Suppressor macrophage (primary cell): ENCODE data around the gene NIBAN1.
"Not testable (repeated sequence)": the region's sequence is repeated elsewhere in the genome, so short reads cannot be mapped to it uniquely, and the experiment has no call there.

Experiments
- DNase-seq, 4 experiments: peaks; one replicate each; pipeline ENCODE4 v3.0.0-alpha.2; 2020 to 2022
- total RNA-seq, 17 experiments: gene quantifications; one replicate each; lab custom pipeline; 2026; ENCODE audit warnings: mixed read lengths in 6 of 17, inconsistent platforms in 3 of 17; lab: John Stamatoyannopoulos, UW

The NIBAN1 gene, protein sequence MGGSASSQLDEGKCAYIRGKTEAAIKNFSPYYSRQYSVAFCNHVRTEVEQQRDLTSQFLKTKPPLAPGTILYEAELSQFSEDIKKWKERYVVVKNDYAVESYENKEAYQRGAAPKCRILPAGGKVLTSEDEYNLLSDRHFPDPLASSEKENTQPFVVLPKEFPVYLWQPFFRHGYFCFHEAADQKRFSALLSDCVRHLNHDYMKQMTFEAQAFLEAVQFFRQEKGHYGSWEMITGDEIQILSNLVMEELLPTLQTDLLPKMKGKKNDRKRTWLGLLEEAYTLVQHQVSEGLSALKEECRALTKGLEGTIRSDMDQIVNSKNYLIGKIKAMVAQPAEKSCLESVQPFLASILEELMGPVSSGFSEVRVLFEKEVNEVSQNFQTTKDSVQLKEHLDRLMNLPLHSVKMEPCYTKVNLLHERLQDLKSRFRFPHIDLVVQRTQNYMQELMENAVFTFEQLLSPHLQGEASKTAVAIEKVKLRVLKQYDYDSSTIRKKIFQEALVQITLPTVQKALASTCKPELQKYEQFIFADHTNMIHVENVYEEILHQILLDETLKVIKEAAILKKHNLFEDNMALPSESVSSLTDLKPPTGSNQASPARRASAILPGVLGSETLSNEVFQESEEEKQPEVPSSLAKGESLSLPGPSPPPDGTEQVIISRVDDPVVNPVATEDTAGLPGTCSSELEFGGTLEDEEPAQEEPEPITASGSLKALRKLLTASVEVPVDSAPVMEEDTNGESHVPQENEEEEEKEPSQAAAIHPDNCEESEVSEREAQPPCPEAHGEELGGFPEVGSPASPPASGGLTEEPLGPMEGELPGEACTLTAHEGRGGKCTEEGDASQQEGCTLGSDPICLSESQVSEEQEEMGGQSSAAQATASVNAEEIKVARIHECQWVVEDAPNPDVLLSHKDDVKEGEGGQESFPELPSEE
- total RNA-seq: 58.7 to 668 (median 117) reads per million in 17 experiments

DNA sequence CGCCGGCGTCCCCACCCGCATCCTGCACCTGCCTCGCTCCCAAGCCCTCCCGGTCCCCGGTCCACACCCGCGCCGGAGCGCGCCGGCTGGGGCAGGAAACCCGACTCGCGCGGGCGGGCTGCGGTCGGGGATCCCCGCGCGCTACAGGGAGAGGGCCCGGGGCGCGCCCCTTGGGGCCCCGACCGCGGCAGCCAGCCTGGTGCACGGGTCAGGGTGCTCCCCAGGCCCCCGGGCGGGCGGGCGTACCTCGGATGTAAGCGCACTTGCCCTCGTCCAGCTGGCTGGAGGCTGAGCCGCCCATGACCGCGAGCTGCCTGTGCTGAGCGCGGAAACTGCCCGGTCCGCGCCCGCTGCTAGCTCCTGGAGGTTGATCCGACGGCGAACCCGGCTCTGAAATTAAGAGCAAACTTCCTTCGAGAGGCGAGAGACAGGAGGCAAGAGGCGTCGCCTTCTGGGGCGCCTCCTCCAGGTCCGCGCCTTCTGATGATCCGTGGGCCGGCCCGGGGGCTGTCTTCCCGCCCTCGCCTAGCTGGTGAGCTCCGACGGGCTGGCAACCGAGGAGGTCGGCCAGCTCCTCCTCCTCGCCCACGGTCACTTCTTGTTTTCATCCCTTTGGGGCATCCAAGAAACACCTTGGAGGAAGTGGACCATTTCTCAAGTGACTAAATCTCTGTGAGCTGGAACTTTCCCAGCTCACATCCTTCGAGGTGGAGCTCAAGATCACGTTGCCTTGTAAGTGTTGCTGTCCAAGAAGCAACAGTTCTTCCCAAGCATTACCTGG, at the start of gene NIBAN1:
Gene NIBAN1 (minus strand): TSS at position 453 of the 781 bp plus-strand sequence. CDS start 152 bp downstream, at position 301.
- DNase-seq: peak; percentile 50 to 82 (median 76)

DNA sequence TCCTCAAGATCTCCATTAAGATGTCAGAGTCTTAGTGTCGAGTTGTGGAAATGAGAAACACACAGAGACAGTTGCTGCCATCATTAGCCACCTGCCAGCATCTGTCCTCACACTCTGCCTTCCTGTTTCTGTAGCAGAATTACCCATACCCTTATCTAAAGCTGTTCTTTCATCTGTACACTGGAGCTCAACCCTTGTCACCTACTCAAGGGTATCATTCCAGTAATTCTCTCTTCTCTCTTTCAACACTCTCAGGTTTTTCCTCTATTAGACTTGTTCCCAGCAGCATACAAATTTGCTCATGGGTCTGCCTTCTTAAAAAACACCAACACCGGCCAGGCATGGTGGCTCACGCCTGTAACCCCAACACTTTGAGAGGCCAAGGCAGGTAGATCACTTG, 43.7 kb upstream of the NIBAN1 start:
- no peak for DNase-seq

DNA sequence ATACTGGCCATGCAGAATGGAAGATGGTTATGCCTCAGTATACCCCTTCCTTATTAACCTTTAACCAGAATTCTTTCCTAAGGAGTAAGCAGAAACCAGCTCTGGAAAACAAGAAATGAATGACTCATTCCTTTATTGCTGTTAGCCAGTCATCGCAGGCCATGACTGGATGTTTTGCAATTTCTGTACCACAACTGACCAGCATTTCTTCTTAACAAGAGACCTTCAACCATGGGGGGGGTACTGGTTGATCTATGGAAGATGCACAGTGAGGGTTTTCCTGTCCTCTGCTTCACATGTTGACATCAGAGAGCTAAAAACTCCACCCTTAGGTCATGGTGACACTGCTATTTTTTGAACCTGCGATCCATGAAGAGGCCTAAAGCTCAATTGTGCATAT, 43.0 kb upstream of the NIBAN1 start:
- peak; percentile 65 to 84 (median 72) for DNase-seq

DNA sequence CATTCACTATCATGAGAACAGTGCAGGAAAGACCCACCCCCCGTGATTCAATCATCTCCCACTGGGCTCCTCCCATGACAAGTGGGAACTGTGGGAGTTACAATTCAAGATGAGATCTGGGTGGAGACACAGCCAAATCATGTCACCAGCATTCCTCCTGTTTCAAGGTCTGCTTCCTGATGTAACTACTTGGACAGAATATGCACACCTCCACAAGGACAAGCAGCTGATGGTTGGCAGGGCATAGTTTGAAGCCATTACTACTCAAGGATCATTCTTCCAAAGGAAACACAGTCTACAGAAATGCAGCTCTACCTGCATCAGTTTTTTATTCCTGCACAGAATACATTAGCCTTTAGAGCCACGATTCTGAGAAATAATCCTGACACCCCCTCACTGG, 42.6 kb upstream of the NIBAN1 start:
- peak; percentile 28 to 44 (median 34) for DNase-seq

DNA sequence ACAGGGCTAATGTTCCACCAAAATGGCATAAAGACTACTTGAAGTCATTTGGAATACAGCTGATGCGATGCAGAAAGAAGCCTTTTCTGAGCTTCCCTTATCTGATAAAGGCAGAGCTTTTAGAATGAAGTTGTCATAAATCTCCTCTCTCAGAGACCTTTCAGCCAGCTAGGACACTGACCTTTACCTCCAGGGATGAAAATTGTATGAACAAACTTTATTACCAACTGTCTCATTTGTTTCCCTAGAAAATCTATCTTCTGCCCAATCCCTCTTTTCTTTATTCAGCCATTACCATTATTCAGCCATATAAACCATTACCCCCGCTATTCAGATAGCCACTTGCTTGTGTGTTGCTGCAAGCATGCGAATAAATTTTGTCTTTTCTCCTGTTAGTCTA, 41.3 kb upstream of the NIBAN1 start:
- peak in 1 of 4 experiments; percentile 6 for DNase-seq

DNA sequence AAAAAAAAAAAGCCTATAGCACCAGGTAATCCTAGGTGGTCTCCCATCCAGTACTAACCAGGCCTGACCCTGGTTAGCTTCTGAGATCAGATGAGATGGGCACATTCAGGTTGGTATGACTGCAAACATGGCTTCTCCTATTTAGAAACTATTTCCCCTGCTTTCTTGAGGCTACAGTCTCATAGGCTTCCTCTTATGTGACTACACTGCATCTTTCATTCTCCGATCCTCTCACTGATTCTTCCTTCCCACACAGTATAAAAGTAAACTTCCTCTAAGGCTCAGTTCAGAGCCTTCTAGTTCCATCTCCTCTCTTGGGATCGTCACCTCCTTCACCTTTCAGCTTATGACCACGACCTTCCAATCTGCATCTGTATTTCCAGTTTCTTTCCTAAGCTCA, 40.6 kb upstream of the NIBAN1 start:
- peak; percentile 17 to 62 (median 40) for DNase-seq

DNA sequence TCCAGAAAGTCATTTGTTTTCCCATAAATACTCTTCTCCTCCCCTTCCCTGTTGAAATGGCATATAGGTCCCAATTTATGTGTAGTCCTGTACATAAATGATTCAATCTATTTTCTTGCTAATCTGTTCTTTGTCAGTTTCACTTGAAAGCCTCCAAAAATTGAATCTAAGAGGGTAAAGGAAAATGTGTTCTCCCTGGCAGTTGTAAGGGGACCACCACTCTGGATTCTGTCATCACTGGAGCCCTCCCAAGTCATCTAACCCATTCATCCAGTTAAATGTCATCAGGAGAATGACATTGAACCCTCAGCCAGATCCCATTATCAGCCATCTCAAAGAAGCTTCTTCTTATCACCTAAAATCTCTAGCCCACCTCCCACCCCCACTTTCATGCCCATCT, 36.1 kb upstream of the NIBAN1 start:
- DNase-seq: no peak

DNA sequence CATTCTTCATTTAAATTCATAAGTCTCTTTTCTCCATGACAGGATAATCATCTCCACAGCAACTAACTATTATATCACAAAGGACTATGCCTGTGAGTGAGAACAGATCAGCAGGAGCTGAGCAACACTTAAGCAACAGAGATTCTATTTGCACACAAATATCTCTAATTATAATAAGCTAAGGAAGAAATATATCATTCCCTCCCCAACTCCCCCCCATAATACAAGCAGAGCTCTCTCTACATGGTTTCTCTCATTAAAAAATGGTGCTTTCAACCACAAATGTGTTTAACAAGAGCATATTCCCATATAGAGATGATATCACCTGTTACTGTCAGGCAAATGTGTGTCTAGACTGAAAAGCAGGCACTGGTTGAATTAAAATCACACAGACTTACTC, 34.5 kb upstream of the NIBAN1 start:
- no peak for DNase-seq

DNA sequence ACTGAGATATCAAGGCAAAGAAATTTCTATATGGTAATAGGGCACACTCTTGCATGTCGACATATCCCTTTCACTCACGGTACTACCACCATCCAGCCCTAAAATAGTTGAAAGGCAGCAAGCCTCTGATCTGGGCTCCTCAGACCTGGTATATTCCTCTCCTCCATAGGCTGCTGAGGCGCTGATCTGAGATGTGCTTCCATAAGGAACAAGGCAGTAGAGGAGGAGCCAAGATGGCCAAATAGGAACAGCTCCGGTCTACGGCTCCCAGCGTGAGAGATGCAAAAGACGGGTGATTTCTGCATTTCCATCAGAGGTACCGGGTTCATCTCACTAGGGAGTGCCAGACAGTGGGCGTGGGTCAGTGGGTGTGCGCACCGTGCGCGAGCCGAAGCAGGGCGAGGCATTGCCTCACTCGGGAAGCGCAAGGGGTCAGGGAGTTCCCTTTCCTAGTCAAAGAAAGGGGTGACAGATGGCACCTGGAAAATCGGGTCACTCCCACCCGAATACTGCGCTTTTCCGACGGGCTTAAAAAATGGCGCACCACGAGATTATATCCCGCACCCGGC, 27.1 kb upstream of the NIBAN1 start:
- not testable (repeated sequence) for DNase-seq

DNA sequence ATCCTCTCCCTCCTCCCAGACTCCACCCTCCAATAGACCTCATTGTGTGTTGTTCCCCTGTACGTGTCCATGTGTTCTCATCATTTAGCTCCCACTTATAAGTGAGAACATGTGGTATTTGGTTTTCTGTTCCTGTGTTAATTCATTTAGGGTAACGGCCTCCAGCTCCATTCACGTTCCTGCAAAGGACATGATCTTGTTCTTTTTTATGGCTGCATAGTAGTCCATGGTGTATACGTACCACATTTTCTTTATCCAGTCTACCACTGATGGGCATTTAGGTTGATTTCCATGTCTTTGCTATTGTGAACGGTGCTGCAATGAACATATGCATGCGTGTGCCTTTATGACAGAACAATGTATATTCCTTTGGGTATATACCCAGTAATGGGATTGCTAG, 25.7 kb upstream of the NIBAN1 start:
- not testable (repeated sequence) for DNase-seq

DNA sequence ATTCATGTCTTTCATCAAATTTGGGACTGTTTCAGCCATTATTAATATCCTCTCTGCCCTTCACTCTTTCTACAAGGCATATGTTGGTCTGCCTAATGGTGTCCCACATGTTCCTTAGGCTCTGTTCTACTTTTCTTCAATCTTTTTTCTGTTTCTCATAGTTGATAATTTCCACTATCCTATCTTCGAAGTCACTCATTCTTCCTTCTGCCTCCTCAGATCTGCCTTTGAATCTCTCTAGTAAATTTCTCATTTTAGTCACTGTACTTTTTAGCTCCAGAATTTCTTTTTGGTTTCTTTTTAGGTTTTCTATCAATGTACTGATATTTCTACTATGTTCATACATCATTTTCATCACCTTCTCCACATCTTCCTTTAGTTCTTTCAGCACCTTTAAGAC, 20.0 kb upstream of the NIBAN1 start:
- no peak for DNase-seq

DNA sequence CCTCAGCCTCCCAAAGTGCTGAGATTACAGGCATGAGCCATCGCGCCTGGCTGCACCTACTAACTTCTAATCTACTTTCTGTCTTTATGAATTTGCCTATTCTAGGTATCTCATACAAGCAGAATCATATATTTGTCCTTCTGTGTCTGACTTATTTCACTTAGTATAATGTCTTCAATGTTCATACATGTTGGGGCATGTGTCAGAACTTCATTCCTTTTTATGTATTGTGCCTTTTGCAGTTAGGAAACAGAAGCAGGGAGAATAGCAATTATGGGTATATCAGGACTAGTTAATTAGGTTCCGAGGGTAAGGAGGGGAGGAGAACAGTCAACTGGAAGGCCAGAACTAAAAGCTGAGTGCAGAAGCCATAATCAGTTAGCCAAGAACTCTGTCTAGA, 18.0 kb upstream of the NIBAN1 start:
- DNase-seq: no peak

DNA sequence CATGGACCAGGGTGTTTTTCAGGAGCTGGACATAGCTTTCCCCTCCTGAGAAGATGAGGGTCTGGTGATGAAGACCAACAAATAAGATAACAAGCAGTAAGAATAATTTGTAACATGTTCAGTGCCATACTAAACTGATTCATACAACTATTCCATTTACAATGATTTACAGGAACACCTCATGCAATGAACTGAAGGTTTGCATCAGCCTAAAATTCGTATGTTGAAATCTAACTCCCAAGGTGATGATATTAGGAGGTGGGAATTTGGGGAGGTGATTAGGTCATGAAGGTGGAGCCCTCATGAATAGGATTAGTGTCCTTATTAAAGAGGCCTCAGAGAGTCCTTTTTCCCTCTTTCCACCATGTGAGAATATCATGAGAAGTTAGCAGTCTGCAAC, 15.9 kb upstream of the NIBAN1 start:
- DNase-seq: no peak

DNA sequence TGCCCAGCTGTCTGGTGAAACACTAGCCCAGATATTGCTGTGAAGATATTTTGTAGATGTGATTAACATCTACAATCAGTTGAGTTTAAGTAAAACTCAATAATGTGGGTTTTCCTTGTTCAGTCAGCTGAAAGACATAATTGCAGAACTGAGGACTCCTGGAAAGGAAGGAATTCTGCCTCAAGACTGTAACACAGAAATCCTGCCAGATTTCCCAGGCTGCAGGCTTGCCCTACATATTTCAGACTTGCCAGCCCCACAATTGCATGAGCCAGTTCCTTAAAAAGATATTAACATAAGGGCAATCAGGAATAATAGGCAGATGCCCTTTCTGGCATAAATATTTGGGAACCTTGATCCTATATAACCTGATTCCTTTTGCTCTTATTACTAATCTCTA, 14.2 kb upstream of the NIBAN1 start:
- no peak for DNase-seq

DNA sequence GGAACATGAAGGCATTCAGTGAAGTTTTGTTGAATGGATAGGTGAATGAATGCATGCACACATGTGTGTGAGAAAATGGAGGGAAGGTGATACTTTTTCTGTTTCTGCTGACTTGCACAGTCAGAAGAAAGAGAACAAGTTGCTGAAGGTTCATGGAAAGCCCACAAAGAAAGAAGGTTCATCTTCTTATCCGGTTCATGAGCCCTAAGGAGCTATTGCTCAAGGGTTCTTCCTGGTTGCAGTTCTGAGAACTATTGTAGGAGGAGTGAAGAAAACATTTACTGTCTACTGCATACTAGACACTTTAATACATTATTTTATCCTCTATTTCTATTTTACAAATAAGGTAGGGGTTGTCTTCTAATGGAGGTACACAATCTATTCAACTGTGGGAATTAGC, 13.4 kb upstream of the NIBAN1 start:
- DNase-seq: peak in 3 of 4 experiments; percentile 39 to 63 (median 57)

DNA sequence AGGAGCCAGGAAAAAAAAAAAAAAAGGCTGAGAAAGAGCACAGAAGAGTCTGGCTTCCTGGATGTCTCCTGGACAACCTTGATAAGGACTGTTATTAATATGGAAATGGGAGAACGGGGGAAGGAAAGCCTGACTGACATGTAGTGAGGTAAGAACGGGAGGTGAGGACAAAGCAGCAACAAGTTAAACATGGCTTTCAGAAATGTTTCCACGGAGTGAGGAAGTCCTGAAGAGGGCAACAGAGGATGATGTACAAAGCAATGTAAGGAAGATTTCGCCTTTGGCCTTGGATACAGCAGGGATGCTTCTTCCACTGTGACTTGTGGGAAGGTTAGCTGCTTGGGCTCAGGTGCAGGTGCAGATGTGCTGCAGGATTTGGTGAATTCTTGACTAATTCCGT, 11.9 kb upstream of the NIBAN1 start:
- DNase-seq: peak in 3 of 4 experiments; percentile 14 to 37 (median 28)

DNA sequence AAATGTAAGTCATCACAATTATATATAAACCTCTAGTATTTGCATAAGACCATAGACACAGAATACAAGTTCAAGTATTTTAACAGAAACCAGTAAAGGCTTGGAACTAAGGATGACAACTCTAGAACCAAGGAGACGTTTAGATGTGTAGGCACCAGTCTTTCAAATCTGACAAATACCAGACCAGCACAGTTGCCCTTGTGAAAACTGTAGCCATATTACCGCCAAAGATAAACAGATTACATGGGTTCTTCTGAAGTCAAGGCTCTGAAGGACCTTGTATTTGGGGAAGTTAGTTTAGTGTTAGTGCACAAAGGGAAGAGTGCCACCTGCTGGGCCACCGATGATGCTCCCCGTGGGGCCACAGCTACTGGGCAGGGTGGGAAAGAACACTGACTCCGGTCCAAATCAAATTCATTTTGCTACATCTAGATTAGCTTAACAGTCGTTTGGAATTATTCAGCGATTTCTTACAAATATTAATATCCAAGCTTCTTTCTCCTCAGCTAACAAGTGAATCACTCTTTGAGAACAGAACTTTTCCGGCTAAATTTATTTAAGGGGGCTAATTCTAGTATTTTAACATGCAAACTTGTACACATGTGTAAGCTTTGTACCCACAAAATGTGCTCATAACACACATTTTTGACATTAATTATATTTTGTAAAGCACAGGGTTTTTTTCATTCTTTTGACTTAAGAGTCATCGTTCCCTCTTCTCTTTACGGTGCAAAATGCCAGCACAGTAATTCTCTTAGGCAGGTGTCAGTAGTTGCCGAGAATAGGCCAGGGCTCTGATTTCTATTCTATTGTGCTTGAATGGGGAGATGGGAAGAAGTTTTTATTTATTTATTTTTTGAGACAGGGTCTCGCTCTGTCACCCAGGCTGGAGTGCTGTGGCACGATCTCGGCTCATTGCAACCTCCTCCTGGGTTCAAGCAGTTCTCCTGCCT, 8.0 kb upstream of the NIBAN1 start:
- peak; percentile 86 to 90 (median 88) for DNase-seq

DNA sequence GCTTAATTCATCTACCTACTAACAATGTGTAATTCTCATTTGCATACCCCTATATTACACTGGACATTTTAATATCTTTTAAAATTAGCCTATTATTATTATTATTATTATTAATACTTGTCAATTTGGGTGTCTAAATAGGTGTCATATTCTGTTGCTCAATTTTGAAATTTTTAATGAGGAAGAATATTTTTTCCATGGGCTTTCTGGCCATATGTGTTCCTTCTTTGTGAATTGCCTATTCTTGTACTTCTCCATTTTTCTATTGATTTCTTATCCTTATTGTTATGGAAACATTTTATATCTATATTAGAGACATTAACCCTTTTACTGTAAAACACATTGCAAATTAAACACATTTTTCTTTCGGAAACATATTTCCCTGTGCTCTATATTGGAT, 6.4 kb upstream of the NIBAN1 start:
- DNase-seq: no peak

DNA sequence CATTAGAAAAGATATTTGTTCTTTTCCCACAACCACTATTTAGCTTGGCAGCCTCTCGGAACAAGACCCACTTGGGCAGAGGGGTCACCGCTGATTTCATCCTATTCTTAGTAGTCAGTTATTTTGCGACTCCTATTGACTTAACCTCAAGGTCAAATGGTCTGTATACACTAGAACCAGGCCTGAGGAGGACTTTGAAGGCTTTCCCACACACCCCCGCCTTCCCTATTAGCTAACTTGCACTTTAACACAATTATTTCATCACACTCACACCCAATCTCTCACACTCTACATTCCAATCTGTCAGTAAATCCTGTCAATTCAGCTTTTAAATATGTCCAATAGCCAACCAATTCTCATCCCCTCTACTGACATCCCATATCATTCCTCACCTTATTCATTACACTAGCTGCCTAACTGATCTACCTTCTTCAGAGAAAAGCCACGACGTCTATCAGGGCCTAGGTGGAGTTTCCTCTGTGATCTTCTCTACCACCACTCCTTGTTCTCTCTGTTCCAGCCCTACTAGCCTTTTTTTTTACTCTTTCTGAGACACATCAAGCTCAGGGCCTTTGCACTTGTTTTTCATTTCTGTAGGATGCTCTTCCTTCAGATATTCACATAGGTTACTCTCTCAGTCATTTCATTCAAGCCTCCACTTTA, 1.0 kb upstream of the NIBAN1 start:
- peak in 1 of 4 experiments; percentile 9 for DNase-seq

DNA sequence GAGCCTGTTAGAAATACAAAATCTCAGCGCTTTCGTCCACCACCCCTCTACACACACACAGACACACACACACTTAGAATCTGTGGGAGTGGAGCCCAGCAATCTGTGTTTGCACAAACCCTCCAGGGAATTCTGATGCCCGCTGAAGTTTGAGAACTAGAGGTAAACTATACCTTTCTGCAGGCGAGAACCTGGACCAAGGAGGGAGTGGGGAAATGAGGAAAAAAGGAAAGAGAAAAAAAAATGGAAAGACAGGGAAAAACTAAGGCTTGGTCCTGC, 468 bp upstream of the NIBAN1 start:
- DNase-seq: no peak
